Neuron (in vitro differentiated cells): ENCODE measurements around the gene BBS5.
"Not testable (repeated sequence)": the region's sequence is repeated elsewhere in the genome, so short reads cannot be mapped to it uniquely, and the experiment has no call there.

Source experiments
- H2AFZ ChIP-seq: one replicate; pipeline ENCODE4 v1.6.1; 2013; ENCODE audit warnings: low read depth, mild to moderate bottlenecking, inconsistent platforms, low read length, moderate library complexity
- H3K27me3 ChIP-seq: one replicate; pipeline ENCODE4 v1.6.1; 2013; ENCODE audit warnings: low read length; ENCODE audit not compliant: insufficient read depth
- H3K36me3 ChIP-seq: one replicate; pipeline ENCODE4 v1.6.1; 2013; ENCODE audit warnings: low read length; ENCODE audit not compliant: insufficient read depth
- H3K4me1 ChIP-seq: one replicate; pipeline ENCODE4 v1.6.1; 2013; ENCODE audit warnings: low read length; ENCODE audit not compliant: insufficient read depth
- H3K4me3 ChIP-seq: 2 replicates; pipeline ENCODE4 v1.5.1; 2013; ENCODE audit warnings: mild to moderate bottlenecking, low read length, moderate library complexity
- H3K9me3 ChIP-seq: one replicate; pipeline ENCODE4 v1.6.1; 2013; ENCODE audit warnings: low read length

BBS5 gene

DNA sequence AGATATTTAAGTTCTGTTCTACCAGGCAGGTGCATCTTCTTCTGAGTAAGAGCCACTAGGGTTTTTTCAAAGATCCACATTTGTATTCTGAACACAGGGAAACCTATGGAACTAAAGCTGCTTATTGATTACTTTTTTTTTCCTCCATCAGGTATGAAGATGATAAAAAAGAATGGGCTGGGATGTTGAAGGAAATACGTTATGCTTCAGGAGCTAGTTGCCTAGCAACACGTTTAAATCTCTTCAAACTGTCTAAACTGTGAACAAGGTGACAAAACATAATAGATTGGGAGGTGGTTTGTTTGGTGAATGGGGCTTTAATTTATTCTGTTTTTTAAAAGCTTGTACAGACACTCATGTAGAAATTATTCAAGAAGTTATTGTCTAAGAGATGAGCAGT is 46.1 kb downstream of the BBS5 start:
- H3K36me3 ChIP-seq, result peaks cover 9% of the 10 kb centered on the region
- H3K9me3 ChIP-seq, result no peaks in the 10 kb centered on the region
- no peak overlapping the region for H2AFZ ChIP-seq

DNA sequence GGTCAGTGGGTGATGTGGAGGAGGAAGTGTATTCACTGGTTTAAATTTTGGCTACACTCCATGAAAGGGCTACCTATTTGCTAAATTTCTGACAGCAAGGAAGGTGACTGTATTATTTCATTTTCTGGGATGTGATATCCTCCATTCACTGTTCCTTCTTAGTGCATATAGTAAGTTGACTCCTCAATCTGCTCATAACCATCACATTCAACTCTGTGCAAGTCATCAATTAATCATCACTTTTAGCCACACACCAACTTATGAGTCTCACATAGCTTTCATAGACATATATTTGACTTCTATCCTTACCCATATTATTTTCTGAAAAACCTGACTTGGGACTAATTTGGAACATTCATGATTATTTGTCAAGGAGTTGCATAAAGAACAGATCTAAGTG is 47.2 kb downstream of the BBS5 start:
- no peak overlapping the region for H3K4me3 ChIP-seq
- H3K9me3 ChIP-seq, result no peaks in the 10 kb centered on the region
- peaks cover 11% of the 10 kb centered on the region for H3K36me3 ChIP-seq

More for the DNA sequence above, 46.1 kb downstream of the BBS5 start:
- Histone ChIP-seq H3K27me3 (no peaks in the 10 kb centered on the region), H3K4me1 (no peaks in the 10 kb centered on the region), H3K4me3 (no peak overlapping the region)

DNA sequence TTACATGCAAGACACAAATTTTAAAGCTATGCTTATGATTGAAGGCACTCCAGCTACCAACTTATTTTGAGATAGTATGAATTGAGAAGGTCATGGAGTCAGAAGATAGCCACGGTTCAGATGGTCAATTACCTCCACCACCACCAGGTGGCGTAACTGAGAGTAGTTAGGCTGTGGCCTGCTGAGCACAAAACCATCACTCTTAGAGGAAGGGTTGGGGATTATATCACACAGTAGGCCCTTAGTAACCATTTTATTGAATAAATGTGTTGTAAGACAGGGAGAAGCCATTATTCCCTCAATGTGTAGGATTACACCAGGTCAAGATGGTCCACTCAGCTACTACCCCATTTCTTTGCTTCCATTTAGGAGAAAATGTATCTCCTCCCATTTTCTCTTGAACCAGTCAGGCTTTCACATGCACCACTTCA is 49.0 kb downstream of the BBS5 start:
- no peak overlapping the region for H3K4me3 ChIP-seq

More for the DNA sequence above, 47.2 kb downstream of the BBS5 start:
- no peaks in the 10 kb centered on the region for H3K27me3 ChIP-seq
- no peak overlapping the region for H2AFZ ChIP-seq
- no peaks in the 10 kb centered on the region for H3K4me1 ChIP-seq

DNA sequence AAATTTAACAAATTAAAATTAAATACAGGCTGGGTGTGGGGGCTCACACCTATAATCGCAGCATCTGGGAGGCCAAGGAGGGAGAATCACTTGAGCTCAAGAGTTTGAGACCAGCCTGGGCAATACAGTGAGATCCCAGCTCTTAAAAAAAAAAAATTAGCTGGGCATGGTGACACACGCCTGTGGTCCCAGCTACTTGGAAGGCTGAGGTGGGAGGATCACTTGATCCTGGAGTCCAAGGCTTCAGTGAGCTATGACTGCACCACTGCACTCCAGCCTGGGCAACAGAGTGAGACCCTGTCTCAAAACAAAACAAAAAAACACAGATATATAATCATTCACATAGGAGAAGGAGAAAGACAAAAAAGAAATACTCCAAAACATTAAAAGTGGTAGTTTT is 60.2 kb downstream of the BBS5 start:
- H3K27me3 ChIP-seq, H3K4me3 ChIP-seq, H3K9me3 ChIP-seq, H2AFZ ChIP-seq, H3K36me3 ChIP-seq, H3K4me1 ChIP-seq: not testable (repeated sequence)

More for the DNA sequence above, 49.0 kb downstream of the BBS5 start:
- H3K4me1 ChIP-seq, result no peaks in the 10 kb centered on the region
- no peak overlapping the region for H2AFZ ChIP-seq
- no peaks in the 10 kb centered on the region for H3K27me3 ChIP-seq
- H3K9me3 ChIP-seq, result no peaks in the 10 kb centered on the region
- peaks cover 11% of the 10 kb centered on the region for H3K36me3 ChIP-seq

DNA sequence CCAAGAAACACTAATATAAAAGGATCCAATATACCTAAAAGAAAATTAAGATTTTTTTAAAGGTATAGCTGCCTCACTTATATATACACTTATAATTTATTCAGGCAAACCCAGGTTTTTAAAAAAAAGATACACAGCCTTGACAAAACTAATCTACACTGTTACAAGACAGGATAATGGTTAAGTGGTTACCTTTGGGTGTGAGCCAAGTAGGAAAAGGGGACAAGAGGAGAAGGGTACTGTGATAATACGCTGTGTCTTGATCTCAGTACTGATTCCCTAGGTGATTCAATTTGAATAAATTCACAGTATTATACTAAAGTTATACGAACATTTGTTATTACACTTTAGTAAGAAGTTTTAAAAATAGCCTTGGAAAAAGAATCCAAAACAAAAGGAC is 60.9 kb downstream of the BBS5 start:
- Histone ChIP-seq H3K27me3 (no peaks in the 10 kb centered on the region), H3K4me1 (no peaks in the 10 kb centered on the region), H2AFZ (no peak overlapping the region), H3K4me3 (no peak overlapping the region), H3K36me3 (peaks cover 7% of the 10 kb centered on the region), H3K9me3 (no peaks in the 10 kb centered on the region)

DNA sequence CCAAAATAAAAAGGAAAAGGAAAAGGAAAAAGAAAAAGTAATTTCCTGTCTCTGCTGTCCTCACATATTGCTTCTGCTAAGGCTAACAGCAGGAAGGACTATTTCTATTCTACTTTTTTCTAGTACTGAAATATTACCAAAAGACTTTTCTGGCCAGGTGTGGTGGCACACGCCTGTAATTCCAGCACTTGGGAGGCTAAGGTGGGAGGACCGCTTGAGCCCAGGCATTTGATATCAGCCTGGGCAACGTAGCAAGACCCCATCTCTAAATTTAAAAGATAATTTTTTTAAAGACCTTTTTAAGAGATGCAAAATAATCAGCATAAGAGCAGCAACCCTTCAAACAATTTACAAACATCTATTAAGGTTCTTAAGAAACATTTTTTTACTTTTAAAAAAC is 63.1 kb downstream of the BBS5 start:
- H2AFZ ChIP-seq, result no peak overlapping the region
- H3K27me3 ChIP-seq, result no peaks in the 10 kb centered on the region
- no peak overlapping the region for H3K4me3 ChIP-seq
- H3K36me3 ChIP-seq, result peaks cover 3% of the 10 kb centered on the region
- no peaks in the 10 kb centered on the region for H3K9me3 ChIP-seq
- no peaks in the 10 kb centered on the region for H3K4me1 ChIP-seq

DNA sequence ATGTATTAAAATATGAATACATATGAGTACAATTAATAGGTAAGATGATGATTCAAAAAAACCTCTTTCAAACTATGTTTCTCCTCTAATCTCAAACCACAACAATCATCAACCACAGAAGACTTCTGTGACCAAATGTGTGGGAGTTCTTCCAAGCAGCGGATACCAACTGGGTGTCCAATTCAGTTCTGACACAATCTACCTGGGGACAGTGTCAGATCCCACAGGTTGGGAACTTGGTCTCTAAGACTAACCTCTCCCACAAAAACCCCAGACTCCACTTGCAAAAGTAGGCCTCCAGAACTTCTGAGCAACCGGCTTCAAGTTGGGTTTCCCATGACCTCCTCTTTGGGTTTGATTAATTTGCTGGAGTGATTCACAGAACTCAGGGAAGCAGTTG is 67.5 kb downstream of the BBS5 start:
- Histone ChIP-seq H3K4me1 (peaks cover 4% of the 10 kb centered on the region), H2AFZ (no peak overlapping the region), H3K36me3 (peaks cover 5% of the 10 kb centered on the region), H3K27me3 (no peaks in the 10 kb centered on the region), H3K4me3 (no peak overlapping the region), H3K9me3 (no peaks in the 10 kb centered on the region)
